Left lobe of liver (tissue), 2 donors: ENCODE measurements around the gene FNDC3B. TPM values are rescaled to one million over a fixed set of nuclear protein-coding genes. Genes with fewer than 3 reads are reported as not detected.

Source experiments
- ATAC-seq: fragments of 200-7000 bp; cut with Tn5 transposase; one replicate; pipeline ENCODE4 v1.9.1; 2020; ENCODE audit warnings: mild to moderate bottlenecking, moderate library complexity
- DNase-seq: peaks from one replicate; pipeline ENCODE4 v3.0.0-alpha.2; 2020; ENCODE audit warnings: low spot score
- total RNA-seq: library from RNA; stranded (reverse); gene quantifications from one replicate; pipeline ENCODE4 v1.2.1, GENCODE V29; 2021
- donor health status: DM: no; HTN: no; CAD: no; lungs with moderate emphysema.
- donor health status: DM: no; HTN: yes; CAD: no.

Gene FNDC3B
- total RNA-seq, 1 donor from 2014 or later = 44.6 TPM

DNA sequence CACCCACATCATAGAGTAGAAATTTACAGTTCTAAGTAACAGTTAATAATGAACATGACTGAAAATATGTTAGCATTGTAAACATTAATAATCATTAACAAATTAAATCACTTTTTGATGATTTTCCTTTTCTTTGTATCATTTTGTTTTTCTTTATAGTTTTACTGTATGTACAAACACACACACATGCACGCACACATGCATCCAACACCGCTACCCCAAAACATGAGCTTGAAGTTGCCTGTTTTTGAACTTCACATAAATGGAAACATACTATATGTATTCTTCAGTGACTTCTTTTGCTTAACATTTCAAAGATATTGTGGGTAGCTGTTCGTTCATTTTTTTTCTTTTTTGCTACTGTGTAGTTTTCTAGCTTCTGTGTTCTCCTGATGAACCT is 123.9 kb downstream of the FNDC3B start:
- DNase-seq = no peak
- ATAC-seq = no peak

DNA sequence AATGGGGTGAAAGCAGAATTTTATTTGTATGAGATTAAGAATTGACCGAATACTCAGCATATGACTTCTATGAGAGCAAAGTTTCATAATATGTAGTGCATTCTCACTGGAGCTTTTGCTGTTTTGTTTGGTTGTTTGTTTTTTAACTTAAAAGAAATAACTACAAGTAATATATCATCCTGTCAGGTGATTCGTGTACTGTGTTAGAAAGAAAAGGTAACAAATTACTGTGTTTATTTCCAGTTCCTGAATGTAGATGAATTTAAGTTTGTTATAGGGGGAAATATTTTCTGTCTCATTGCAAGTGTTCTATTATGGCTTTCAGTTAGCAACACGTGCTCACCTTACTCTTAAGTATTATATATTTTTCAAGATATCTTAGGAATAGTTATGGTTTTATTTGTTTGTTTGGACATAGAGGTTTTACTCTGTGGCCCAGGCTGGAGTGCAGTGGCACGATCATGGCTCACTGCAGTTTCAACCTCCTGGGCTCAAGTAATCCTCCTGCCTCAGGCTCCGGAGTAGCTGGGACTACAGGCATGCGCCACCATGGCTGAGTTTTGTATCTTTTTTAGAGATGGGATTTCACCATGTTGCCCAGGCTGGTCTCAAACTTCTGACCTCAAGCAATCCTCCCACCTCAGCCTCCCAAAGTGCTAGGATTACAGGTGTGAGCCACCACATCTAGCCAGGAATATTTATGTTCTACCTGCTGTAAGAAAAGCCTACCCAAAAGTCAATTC is 125.4 kb downstream of the FNDC3B start:
- DNase-seq = no peak
- no peak for ATAC-seq

GRCh38 chr3:172166261-172166660 is 126.9 kb downstream of the FNDC3B start:
- no peak for DNase-seq

DNA sequence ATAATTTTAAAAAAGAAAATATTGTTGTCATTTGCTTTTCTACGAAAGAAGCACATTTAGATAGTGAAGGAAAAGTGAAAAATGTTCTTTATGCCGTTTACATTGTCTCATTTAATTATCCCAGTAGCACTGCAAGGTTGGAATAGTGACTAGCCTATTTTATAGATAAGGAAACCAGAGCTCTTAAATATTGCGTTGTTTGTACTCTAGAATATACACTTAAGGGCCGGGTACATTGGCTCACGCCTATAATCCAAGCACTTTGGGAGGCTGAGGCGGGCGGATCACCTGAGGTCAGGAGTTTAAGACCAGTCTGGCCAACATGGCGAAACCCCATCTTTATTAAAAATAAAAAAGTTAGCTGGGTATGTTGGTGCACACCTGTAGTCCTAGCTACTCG is 127.5 kb downstream of the FNDC3B start:
- DNase-seq = no peak

More at GRCh38 chr3:172166261-172166660, 126.9 kb downstream of the FNDC3B start:
- ATAC-seq = no peak

DNA sequence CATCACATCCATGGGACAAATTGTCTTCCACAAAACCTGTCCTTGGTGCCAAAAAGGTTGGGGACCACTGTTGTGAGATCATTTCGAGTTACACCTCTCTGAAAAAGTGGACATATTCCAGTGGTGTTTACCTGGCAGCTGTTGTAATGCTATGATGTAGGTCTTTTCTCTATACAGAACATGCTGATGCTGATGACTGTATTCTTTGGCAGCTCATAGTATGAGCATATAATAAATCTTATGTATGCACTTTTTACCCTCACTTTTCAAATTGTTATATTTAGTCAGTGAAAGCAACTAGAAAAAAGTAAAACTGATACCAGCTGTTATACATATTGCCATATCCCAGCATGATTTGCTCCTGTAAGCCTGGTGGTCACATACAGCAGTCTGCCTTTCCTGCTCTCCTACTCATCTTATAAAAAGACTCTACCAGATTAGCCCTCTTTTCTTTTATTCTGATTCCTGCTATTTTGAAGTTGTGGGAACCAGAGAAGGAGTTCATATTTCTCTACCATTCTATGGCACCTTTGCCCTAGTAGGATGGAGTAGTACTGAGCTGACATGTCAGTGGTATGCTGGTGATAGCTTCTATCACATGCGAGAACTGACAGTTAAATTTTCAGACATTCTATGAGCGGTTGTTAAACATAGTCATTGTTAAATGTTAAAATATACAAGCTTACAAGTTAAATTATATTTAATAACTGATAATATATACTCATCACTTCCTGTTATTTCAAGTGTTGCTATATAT is 128.7 kb downstream of the FNDC3B start:
- ATAC-seq (no peak), DNase-seq (no peak)

More for the DNA sequence above, 127.5 kb downstream of the FNDC3B start:
- ATAC-seq = no peak

- peak; percentile 25 for ATAC-seq
- no peak for DNase-seq
These were observed 130.8 kb downstream of the FNDC3B start for GRCh38 chr3:172170073-172170709.

DNA sequence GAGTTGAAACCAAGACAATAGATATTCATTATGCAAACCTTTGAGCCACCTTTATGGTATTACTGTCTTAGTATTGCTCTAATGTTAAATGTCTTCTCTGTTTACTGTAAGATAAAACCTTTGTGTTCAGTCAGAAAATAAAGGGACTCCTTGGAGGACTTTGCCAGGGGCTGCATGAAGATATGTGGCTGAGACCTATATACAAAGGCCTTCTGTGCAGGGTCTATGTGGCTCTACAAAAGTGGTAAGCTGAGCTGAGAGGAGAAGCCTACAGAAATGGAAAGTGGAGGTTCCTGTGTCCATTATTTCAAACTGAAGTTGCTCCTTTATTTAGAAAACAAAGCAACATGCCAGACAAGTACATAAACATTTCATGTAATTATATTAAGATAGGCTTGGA is 131.5 kb downstream of the FNDC3B start:
- DNase-seq = no peak
- no peak for ATAC-seq

- DNase-seq = no peak
- ATAC-seq = no peak
These were observed 132.2 kb downstream of the FNDC3B start for GRCh38 chr3:172171396-172172075.

DNA sequence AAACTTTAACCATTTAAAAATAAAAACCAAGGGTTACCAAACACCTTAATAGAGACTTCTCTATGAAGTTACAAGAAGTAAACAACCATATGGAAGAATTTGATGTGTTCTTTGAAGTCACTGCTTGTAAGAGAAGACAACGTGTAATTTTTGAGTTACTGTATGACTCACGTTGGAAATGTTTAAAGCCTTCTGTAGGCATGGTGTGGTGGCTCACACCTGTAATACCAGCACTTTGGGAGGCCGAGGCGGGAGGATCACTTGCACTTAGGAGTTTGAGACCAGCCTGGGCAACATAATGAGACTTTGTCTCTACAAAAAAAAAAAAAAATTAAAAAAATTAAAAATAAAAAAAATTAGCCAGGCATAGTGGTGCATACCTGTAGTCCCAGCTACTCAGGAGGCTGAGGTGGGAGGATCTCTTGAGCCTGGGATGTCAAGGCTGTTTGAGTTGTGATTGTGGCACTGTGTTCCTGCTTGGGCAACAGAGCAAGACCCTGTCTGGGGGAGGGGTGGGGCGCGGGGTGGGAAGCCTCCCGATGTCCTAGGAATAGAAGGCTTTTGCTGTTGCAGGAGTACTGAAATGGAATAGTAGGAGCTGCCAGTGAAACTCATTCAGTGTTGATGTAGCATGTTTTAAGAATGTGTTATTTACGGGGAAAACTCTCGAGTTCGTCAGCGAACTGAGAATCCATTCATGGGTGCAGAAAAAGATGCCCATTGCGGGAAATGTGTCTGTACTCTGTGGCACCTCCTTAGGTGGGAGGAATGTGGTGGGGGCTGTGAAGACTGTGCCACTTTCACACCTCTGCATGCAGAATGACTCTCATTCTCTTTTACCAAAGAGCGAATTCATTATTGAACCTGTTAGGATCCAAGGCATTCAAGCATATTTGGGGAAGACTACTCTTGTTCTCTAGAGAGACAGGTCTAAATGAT is 134.2 kb downstream of the FNDC3B start:
- DNase-seq (no peak), ATAC-seq (no peak)

DNA sequence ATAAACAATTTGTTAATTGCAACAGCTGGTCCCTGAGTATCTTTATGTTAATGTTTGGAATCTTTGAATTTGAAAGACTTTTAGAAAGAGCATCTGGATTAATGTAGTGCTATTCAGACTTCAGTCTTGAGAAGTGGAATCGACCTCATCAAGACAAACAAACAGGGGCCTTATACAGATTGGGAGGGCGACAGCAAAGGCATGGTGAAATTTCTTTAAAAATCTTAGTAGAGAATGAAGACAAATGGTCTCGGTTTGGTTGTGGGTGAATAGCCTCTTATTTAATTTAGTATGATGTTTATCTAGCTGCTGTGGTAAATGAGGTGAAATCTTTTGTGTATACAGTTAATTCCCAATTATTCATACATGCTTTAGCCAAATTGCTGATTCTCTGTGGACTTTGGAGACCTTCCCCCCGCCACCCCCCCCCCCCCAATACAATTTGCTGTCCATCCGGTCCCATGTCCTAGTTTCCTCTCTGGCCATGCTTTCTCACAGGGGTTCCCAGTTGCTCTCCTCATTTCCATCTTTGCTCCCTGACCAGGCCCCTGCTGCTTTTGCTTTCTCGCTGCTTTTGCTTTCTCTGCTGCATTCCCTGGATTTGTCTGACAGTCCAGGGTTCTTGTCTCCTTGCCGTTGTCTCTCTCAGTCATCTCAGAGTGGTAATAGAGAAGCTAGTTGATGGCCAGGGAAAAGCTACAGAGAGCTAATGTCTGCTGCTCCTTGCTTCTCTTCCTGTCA is 135.3 kb downstream of the FNDC3B start:
- ATAC-seq = no peak
- DNase-seq = no peak

DNA sequence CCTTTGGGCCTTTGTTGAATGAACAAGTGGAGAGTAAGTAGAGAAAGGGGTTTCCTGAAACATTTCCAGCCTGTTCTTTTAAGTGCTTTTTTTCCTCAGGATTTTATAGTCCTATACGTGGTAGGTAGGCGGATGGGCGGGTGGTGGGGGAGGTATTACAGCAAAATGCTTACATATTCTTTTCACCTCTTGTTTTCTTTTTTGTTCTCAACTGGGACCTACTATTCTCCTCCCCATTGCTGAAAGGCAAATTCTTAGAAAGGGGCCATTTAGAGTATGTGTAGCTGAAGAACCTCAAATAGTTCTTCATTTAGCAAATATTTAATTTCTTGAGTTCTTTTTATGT is 135.8 kb downstream of the FNDC3B start:
- ATAC-seq = no peak

GRCh38 chr3:172176061-172176770 is 136.8 kb downstream of the FNDC3B start:
- ATAC-seq (peak; percentile 30), DNase-seq (no peak)

More for the DNA sequence above, 135.8 kb downstream of the FNDC3B start:
- no peak for DNase-seq

- ATAC-seq = no peak
These were observed 137.7 kb downstream of the FNDC3B start for GRCh38 chr3:172177046-172177445.

DNA sequence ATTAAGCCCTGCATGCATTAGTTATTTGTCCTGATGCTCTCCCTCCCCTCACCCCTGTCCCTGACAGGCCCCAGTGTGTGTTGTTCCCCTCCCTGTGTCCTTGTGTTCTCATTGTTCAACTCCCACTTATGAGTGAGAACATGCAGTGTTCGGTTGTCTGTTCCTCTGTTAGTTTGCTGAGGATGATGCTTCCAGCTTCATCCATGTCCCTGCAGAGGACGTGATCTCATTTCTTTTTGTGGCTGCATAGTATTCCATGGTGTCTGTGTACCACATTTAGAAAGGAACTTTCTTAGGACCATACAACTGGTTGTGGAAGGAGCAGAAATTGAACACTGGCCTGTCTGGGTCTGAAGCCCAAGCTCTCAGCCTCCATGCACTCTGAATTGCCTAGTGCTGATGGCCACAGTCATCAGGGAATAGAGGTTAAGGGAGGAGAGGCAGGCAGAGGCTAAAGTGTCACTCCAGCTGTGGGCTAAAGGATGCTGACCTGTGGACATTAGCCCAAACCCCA is 138.5 kb downstream of the FNDC3B start:
- ATAC-seq (no peak), DNase-seq (no peak)

More at GRCh38 chr3:172177046-172177445, 137.7 kb downstream of the FNDC3B start:
- no peak for DNase-seq

- DNase-seq (peak; percentile 73), ATAC-seq (peak; percentile 89)
These were observed 140.5 kb downstream of the FNDC3B start for GRCh38 chr3:172179680-172180399.

DNA sequence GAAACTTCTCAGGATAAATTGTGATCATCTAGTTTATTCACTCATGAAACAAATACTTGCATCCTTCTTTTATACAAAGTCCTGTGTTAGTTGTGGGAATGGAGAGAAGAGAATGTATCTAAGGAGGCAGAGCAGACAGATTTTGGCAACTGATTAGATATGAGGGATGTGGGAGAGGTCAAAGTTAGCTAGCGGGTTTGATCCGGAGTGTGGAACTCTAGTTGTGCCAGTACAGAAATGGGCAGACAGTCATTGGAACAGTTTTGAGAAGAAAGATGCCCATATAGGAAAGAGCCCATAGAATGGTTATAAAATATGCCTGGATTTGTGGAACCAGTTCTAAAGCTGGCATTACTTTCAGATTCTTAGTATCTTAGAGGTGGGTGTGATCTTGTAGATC is 141.1 kb downstream of the FNDC3B start:
- ATAC-seq (peak; percentile 2), DNase-seq (no peak)

DNA sequence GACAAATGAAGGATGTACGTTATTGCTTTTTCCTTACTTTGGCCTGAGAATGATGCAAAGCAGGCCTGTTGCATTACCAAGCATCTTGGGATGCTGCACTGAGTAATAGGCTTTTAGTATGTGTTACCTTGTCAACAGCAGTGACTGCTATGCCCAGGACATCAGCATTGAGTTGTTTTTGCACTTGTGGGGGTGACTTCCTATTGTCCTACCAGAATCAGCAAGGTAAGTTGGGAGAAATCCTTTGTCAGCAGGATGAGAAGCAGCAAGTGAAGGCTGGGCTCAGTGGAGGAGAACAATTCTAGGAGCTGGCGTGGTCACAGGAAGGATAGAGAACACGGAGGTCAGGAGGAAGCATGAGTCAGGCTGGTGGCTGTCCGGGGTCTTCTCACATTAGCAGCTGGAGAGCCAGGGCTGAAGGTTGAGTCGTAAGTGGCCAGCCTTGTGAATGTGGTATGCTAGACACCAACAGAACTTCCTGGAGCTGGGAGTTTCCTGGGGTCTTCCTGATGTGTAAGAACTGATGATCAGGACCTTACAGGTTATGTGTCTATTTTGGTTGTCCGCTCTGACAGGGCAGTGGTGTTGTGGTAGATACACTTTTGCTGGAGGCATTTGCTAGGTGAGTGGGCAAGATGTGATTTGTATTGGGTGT is 142.7 kb downstream of the FNDC3B start:
- ATAC-seq (no peak), DNase-seq (no peak)
